HG03103 (cell line): ENCODE measurements around the gene TBC1D16.

Experiments
- ATAC-seq: cut with Tn5 transposase; IDR thresholded peaks from one replicate; pipeline ENCODE4 v1.9.1; 2021; ENCODE audit warnings: low read depth; ENCODE audit not compliant: unreplicated experiment

TBC1D16 gene

DNA sequence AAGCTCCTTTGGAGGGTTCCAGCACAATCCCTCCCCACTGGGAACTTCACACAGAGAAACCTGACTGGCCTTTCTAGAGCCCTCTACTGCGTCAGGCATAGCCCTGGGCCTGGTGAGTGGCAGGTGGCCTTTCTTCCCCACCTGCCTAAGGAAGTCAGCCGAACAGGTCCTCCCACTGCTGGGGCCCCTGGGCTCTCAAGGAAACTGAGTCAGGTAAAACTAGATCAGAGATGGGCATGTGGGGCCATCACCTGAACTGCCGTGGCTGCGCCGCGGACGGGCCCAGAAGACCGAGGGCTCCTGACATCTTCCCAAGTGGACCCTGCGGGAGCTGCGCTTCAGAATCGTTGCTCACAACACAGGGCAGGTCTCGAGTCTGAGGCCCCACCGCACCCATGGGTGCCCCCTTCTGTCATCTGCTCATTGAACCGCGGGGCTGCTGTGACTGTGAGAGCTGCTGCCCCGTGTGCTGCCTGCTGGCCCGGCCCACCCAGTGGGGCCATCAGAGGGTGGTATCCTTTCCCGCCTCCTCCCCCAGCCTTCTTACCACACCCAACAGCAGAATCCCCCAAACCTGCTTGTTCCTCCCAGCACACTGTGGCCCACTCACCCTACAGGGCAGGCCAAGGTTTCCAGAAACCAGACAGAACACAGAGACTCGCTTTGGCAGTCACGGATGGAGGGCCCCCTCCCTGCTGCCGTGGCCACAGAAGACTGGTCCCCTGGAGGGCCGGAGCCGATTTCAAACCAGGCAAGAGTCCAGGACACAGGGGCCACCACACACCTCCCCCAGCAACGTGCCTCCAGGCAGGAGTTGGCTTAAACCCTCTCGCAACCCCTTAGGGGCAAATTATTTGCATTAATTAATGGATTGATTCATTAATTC is 81.1 kb downstream of the TBC1D16 start:
- ATAC-seq = no peak

DNA sequence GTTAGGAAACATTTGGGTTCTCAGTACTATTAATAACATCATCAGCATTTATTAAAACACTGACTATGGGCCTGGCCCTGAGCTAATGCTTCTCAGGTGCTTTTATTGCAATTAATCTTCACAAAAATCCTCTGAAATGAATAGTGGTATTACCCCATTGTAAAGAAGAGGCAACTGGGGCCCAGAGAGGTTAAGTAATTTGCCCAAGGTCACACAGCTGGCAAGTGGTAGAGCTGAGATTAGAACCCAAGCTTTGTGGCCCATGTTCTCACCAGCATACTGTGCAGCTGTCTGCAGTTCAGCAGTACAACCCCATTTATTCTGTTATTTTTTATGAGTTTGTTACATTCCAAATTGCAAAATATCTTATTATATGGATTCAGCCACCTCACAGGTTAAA is 82.3 kb downstream of the TBC1D16 start:
- no peak for ATAC-seq

DNA sequence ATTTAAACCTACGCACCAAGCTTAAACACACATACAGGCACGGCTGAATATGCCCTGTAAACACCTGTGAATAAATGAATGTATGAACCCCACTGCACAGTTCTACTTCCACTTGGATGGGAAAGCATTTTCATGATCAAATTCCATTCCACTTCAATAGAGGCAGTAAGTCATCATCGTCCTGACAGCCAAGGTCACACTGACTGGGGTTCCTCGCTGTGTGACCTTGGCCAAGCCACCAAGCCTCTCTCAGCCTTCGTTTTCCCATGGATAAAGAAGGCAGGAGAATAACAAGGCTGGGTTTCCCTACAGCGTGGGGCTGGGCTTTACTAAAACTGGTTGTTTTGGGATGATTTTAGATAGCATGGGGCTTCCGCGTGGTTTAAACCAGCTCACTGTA is 82.8 kb downstream of the TBC1D16 start:
- no peak for ATAC-seq

DNA sequence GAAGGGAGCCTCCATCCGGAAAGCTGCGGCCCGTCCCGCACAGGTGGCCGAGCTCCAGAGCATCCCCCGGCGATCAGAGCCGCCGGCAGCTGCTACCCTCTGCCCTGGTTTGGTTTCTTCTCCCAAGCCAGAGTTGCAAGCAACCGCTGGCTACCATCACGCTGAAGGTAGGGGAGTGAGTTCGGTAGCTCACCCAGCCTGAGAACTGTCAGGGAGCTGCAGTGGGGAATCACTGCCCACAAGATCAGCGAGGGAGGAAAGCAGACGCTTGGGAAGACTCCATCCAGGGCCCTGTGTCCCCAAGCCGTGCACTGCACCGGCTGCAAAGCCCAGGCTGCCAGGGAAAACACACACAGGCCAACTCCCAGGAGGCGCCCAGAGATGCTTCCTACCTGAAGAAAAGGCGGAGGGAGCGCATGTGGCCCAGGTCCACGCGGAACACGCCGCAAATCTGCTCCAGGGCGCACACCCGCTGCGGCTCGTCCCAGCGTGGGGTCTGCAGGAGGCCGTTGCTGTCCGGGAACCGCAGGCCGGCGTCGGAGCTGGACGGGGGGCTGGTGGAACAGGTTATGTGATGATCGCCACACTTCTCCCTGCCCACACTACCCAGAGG is 83.3 kb downstream of the TBC1D16 start:
- ATAC-seq = no peak

DNA sequence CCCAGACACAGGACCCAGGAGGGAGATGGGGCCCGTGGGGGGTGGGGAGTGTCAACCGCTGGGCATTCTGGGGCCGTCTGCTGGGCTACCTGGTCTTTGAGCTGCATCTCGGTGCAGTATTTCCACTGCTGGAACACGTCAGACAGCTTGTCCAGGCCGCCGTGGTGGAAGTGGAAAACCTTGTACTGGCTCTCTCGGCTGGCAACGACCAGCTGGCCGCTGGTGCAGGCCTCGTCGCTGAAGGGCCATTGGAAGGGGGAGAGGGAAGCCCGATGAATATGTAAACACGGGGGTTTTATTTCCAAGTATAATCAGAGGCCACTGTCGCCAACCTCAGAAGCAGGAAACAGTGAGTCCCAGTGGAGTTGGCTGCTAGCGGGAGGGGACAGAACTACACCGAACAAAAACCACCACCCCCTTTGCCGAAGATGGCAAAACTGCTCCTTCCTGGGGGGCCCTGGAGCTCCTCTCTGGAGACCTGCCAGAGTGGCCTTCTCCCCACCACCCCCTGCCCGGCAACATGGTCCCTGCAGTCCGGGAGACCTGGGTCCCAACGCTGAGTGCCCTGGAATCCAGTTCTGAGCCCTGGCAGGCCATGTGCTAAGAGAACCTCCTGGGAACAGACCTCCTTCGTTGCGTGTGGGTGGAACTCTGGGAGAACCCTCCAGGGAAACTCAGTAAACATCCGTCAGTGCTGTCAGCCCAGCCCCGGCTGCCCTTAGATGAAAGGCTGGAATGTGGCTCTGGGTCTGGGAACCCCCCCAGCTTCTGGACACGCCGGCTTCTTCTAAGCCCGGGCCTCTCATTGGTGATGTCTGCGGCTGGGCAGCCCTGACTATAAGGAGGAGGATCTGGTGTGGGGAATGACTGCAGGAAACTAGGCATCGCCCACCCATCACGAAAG is 84.1 kb downstream of the TBC1D16 start:
- no peak for ATAC-seq

DNA sequence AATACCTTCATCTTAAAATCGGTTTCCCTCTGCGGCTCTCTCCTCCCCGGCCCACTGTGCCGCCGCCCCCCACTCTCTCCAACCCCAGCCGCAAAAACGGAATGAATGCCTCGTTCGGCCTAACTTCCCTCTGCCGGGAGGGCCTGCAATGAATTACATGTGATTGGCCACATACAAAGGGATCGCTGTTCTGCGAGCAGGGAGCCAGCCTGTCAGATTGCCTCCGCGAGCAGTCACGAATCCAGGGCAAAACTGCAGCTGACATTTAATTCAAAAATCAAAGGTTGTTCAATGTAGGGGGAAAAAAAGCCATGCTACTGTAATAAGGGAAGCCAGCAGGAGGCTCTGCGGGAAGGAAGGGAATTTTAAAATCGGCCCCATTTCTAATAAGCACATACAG is 84.9 kb downstream of the TBC1D16 start:
- no peak for ATAC-seq

DNA sequence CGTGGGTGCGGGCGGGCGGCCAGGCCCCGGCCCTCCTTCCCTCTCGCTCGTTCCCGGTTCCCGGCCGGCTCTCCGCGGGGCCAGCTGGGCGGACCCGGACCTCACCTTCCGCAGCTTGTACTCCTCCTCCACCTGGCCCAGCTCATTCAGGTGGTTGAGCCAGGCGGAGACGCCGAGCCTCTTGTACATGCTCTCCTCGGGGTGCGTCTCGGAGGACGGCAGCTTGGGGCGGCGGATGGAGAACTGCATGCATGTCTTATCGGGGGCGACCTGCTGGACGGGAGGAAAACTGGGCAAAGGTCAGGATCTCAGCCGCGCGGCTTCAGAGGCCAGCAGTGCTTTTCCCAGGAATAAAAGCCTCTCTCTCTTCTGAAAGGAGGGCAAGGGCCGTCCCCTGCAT is 85.4 kb downstream of the TBC1D16 start:
- ATAC-seq = no peak

DNA sequence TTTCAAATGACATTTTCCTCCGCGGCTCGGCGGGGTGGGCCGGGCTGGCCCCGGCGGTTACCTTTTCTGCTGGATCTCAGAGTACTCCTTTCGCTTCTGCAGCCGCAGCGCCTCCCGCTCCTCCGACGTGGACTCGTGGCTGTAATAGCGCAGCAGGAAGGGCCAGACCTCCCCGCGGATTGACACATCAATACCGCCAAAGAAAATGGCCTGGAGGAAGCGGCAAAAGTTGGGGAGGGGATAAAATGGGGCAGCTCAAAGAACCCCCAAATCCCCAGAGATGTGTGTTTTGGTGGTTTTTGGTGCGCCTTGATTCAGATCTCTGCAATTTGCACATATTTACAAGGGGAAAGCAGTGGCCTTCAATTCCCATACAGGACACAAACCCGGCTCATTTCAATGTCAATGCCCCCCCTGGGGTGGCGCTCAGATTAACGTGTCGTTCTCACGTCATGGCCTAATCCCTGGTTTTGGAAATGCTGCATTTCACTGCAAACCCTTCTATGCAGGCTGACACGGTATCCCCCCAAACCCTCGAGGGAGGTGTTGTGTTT is 85.9 kb downstream of the TBC1D16 start:
- no peak for ATAC-seq

DNA sequence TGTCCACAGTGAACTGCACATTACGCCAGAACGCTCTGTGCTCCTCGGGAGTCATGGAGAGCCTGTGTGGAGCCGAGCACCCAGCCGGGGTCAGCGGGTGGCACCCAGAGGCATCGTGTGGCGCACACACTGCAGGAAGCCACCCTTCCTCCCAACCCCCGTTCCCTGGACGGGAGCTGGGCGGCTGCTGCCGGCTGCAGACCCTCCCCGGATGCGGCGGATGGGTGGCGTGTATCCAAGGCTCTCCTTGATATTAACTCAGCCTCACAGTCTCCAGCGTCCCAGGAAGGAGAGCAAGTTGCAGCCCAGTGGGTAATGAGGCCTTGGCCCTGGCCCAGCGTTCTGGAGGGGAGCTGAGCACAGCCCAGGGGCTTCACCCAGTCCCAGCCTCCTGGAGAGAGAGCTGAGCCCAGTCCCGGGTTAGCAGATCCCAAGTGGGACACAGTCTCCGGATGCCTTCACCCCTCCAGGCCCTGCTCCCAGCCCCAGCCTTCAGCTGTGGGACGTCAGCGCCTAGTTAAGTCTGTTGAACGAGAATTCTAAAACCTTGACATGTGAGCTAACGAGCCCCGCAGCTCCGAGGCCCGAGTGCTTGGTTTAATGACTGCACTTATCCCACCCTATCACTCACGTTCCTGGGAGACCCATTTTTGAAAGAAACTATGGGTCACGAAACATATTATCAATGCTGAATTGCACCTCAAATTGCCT is 86.6 kb downstream of the TBC1D16 start:
- ATAC-seq = no peak

DNA sequence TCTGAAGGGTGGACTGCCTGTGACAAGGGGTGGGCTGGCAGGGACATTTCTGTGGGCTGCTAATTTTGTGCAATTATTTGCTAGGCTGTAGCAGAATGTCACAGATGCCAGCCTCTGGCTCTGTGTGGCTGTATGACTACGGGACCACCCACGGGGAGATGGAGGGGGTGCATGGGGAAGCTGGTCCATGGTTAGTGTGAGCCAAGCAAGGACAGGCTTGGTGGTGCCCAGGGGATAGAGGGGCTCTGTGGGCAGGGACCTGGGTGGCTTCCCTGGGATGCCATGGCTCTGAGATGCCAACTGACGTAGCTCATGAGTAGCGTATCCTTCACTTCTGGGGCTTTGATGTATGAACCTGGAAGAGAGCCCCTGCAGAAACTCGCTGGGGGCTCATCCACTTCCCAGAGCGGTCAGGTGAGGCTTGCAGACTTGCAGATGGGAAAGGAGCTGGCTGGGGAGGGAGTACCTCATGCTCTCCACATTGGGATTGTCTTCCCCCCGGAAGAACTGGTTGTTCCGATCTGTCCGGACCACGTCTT is 87.2 kb downstream of the TBC1D16 start:
- ATAC-seq = no peak

DNA sequence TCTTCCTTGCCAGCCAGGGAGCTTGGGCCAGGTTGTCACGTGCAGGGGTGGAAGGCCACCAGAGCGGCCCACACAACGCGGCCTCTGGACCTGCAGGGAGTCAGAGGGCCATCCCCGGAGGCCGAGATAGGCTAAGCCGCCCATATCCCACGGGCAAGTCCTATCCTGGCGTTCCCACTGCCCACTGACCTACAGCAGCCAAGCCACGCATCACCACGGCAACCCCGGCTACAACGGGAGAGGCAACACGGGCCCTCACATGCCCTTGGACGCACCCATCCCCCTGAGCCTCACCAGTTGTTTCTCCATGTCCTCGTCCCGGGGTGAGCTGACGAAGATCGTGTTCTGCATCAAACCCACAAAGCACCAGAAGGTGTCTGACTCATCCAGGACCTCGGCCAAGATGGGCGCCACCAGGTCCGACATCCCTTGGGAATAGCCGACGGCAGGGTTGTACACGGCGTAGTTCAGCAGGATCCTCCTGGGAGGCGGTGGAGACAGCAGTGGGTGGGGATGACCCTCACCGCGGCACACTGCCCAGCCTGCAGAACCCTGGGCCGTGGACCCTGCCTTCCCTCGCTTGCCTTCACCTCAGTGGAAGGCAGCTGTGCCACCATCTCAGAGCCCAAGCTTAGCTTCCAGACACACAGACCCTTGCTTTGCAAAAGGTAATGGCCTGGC is 88.2 kb downstream of the TBC1D16 start:
- no peak for ATAC-seq

DNA sequence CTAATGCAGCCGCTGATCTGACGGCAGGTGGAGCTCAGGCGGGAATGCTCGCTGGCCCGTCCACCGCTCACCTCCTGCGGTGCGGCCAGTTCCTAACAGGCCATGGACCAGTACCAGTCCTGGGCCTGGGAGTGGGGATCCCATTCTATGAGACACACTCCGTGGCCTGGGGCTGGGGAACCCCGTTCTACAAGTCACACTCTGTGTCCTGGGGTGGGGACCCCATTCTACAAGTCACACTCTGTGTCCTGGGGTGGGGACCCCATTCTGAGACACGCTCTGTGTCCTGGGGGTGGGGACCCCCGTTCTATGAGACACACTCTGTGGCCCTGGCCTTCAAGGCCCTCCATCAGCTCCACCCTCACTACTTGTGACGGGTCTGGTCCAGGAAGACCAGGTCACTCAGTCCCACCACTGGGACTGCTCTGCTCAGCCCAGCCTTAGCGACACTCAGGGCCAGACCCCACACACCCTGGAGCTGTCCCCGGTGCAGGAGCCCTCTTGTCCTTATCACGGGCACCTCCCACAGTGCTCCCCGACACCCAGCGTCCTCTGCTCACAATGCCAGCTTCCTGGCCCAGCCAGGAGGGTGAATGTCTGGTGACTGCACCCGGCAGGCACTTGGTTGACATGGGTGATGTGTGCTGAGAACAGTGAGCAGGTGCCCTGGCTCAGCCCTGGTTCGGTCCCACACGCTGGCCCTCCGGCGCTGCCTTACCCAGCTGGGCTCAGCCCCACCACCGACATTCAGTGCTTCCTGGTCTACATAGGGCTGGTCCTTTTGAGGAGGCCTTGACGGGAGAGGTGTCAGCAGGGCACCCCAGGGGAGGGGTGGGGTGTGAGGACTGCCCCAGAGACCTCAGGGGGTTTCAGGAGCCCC is 89.1 kb downstream of the TBC1D16 start:
- ATAC-seq = no peak

DNA sequence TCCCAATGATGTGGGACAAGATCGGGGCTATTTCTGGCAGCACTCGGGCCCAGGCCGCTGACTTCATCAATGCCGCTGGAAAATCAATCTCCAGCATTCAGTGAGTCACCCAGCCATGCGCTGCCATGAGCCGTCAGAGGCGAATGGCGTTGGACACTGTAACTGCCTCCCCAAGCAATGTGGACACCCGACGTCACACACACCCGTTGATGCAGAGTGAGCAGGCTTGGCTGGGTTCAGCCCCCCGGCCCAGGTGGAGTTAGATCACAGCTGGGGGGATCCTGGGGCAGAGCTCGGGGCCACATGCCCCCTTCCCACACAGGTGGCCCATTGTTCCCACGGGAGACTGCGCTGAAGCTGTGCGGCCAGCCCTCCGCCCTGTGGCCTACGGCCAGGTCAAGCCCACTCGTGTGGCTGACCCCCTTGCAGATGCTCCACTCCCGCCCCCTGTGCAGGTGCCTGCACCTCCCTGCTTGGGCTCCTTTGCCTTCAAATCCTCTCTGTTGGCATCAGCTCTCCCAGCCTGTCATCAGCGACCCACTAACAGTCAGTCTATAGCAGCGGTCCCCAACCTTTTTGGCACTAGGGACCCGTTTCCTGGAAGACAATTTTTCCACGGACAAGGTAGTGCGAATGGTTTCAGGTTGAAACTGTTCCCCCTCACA is 89.9 kb downstream of the TBC1D16 start:
- no peak for ATAC-seq

DNA sequence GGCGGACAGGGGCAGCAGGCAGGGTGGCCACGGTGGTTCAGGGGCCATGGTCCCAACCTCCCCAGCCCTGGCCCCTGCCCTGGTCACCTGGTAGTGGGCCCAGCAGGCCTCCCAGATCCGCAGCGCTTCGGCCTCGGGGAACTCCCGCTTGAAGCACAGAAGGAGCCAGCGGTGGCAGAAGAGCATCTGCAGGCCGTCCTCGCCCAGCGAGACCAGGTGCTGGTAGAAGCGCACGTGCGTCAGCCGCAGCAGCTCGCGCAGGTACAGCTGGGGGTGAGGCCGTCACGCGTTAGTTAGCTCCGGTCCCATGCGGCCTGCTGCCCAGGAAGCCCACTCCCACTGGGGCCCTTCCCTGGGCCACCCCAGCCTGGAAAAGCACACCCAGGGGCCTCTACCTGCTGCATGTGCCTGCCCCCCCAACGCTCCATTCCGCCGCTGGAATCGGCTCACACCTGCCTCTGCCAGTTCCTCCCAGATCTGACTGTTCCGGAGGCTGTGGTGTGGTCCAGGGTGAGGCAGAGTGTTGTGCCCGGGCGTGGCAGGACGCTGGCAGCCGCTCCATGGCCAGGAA is 90.8 kb downstream of the TBC1D16 start:
- no peak for ATAC-seq

DNA sequence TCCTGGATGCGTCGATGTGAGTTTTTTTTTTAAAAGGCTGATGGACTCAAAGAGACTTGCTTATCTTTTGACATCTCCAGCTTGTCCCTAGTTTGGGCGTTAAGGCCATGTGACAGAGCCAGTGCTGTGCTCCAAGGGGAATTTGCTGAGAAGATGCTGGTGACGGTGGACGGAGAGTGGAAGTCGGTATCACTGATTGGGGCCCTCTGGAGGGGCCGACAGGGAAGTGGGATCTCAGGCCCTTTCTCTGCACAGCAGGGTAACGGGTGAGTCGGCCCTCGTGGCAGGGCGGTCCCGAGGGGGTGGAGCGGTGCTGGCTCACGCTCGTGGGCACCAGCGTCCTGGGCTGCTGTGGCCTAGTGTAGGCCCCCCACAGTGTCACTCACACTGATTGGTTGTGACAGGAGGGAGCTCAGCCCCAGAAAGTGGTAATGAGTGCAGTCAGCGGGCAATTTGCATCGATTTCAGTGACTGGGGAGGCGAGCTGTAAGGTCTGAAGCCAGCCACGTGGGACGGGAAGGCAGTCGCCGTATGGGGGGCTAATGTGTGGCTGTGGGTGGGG is 91.3 kb downstream of the TBC1D16 start:
- no peak for ATAC-seq

DNA sequence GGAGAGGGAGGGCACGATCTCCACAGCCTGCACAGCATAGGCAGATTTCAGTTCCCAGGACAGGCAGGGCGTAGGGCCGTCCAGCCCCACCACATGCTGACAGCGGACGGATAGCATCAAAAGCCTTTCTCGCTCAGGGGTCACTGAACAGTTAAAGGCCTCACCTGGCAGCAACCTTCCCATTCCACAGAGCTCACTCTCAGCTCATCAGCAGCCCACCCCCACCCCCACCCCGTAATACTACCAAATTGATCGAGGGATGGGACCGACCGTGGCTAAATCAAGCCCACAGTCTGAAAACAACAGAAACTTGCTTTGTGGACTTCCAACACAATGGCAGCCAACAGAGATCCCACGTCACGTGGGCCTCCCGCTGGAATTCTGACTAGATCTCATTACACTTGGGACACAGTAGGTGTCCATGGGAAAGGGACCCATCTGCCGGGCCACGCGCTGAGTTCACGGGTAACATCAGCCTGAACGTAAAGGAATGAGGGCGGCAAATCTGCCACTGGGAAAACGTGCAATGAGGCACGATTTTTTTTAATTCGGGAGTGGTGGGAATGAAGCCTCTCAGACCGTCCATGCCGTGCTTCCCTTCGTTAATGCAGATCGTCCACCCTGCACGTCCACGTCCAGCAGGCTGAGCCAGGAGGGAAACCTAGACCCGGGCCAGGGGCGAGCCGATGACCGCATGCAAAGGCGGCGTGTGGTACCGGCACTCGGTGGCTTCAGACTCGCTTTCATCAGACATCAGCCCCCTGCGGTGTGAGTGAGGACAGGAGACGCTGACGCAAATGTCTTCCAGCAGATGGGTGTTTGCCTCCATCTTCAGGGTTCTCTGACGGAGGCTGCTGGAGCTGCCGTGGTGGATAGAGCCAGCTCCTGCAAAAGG is 92.1 kb downstream of the TBC1D16 start:
- ATAC-seq = no peak
